GM13977 (cell line): ENCODE results near the gene PET100.

ENCODE experiments used
- DNase-seq: peaks from one replicate; pipeline ENCODE4 v3.0.0; 2012; ENCODE audit warnings: low spot score
- CTCF ChIP-seq: IDR thresholded peaks from 2 replicates; pipeline ENCODE4 v1.5.1; 2012; ENCODE audit warnings: mild to moderate bottlenecking, control low read depth; ENCODE audit not compliant: insufficient read depth; ENCODE audit errors: extremely low read depth, missing control alignments
- in situ Hi-C: fragments of 300-500 bp; cut with MboI; formaldehyde crosslinking; loops from one replicate; pipeline ENCODE4 v1.12.0; 2022; ENCODE audit warnings: low sequenced_read_pairs, low pct_unique_long_range_greater_than_20kb, mixed read lengths, inconsistent platforms; ENCODE audit not compliant: unreplicated experiment

The PET100 gene

DNA sequence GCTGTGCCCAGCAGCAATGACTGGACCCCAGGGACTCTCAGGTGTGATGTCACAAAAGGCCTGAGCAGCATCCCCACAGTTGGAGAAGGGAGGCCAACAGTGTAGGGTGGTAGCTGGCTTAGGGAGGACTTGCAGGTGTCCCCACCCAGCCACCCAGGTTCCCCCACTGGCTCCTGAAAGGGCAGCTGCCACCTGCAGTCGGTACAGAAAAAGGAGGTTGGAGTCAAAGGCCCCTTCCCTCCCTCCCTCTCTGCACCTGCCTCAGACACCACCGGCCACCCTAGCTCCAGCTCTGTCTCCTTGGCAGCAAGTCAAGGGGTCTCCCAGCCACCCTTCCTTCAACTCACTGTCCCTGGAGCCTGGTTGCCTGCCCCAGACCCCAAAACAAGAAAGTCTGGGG lies 4.1 kb downstream of the PET100 start, which contains the start of gene PCP2:
Gene PCP2 (minus strand): TSS at position 22 of the 400 bp plus-strand sequence. CDS start 262 bp downstream, outside the sequence.
- TF ChIP-seq CTCF: no peak
- DNase-seq: no peak

GRCh38 chr19:7635670-7636069 lies 6.1 kb downstream of the PET100 start:
- in situ Hi-C loops: no loop called here
- TF ChIP-seq CTCF: no peak
- DNase-seq: no peak

More for the DNA sequence above, 4.1 kb downstream of the PET100 start, which contains the start of gene PCP2:
- in situ Hi-C loops: no loop called here

GRCh38 chr19:7636317-7636690 lies 6.7 kb downstream of the PET100 start:
- no peak for DNase-seq
- no peak for TF ChIP-seq CTCF
- in situ Hi-C loops: no loop called here

DNA sequence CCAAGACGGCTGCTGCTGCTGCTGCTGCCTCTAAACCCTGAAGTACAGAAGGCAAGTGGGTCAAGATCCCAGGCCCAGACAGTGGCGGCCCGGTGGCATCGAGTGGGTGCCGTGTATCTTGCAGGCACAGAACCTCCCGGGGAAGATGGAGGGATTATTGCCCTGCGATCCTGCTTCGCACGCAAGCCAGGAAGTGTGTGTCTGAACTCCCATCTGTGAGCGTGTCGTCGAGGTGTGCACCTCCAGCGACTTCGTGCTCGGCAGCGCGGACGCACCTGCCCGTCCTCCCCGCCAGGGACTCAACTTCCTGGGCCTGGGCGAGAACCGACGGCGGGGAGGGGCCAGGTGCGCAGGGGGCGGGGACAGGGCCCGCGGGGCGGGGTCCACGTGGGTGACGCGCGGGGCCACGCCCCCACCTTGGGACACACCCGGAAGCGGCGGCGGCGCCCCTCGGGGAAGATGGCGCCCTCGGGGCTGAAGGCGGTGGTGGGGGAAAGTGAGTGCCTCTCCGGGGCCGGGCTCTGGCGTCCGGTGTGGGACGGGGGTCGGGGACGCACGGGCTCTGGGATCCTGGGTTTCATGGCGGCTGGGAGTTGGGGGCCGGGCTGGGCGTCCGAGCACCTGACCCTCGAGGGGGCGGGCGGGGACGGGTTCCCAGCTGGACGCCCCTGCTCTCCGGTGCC lies 7.2 kb downstream of the PET100 start, which contains the start of gene STXBP2:
Gene STXBP2 (plus strand): TSS at position 420 of the 683 bp plus-strand sequence. CDS start 40 bp downstream, at position 460.
- TF ChIP-seq CTCF: no peak
- peak; percentile 99 for DNase-seq
- in situ Hi-C loops: no loop called here

DNA sequence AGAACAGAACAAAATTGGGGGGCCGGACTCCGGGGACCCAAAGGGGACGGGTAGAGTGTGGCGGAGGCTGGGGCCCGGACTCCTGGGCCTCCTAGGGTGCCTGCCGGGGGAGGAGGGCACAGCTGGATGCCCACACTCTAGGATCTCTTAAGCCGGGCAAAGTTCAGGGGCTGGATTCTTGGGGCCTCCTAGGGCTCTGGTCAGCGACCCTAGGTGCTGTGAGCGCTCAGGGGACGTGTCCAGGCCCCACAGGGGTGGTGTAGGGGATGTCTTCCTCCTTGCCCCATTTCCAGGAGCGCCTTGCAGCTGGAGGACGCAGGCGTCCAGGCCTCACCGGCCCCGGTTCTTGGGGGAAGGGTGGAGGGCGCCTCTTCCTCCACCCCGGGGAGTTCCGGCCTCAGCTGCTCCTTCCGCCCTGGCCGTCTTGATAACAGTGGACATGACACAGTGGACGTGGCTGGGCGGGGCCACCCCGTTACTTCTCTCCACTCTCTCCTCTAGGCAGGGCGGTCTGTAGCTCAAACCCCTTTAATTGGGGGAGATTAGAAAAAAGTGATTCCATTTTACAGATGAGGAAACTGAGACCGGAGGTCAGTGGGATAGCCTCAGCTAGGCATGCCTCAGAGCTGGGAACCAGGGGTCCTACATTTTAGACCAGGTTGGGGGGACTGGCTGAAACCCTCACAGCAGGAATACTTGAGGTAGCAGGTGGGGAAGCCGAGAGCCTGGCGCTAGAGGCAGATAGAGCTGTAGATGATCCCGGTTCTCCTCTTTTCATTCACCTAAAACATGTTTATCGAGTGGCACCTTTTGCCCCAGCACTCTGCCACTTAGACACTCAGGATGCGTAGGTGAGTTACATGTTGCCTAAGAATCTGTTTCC lies 8.0 kb downstream of the PET100 start:
- TF ChIP-seq CTCF: no peak
- in situ Hi-C loops: no loop called here
- DNase-seq: no peak

DNA sequence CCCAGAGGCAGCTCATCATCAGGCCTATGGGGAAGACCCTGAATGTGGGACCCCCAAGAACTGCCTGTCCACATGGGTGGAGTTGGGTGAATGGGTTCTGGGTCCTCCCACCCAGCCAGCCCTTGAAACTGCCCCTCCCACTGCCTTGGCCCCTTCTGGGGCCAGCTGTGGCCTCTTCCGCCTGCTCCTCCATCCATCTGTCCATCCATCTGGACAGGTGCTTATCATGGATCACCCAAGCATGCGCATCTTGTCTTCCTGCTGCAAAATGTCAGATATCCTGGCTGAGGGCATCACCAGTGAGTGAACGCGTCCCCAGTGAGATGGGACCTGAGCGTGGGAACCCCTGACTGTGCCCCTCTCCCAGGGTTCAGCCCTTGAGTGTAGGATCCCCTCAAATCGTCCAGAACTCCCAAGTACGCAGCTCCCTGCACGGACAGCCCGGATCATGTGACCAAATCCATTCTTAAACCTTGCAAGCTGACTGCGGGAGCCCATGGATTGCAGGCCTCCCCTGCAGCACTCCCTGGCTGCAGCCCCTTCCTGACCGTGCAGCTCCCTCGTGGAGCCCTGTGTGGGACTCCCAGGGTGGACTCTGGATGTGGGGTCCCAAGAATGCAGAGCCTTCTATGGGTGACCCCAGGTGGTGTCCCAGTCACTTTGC lies 9.3 kb downstream of the PET100 start:
- no peak for DNase-seq
- no peak for TF ChIP-seq CTCF
- in situ Hi-C loops: no loop called here
